ENCODE results near the gene SAT1. TPM values are rescaled to one million over a fixed set of nuclear protein-coding genes. Genes with fewer than 3 reads are reported as not detected.
"Not testable (repeated sequence)": the region's sequence is repeated elsewhere in the genome, so short reads cannot be mapped to it uniquely, and the experiment has no call there.

Gene SAT1
- total RNA-seq, 1 donor = 96.6 TPM

DNA sequence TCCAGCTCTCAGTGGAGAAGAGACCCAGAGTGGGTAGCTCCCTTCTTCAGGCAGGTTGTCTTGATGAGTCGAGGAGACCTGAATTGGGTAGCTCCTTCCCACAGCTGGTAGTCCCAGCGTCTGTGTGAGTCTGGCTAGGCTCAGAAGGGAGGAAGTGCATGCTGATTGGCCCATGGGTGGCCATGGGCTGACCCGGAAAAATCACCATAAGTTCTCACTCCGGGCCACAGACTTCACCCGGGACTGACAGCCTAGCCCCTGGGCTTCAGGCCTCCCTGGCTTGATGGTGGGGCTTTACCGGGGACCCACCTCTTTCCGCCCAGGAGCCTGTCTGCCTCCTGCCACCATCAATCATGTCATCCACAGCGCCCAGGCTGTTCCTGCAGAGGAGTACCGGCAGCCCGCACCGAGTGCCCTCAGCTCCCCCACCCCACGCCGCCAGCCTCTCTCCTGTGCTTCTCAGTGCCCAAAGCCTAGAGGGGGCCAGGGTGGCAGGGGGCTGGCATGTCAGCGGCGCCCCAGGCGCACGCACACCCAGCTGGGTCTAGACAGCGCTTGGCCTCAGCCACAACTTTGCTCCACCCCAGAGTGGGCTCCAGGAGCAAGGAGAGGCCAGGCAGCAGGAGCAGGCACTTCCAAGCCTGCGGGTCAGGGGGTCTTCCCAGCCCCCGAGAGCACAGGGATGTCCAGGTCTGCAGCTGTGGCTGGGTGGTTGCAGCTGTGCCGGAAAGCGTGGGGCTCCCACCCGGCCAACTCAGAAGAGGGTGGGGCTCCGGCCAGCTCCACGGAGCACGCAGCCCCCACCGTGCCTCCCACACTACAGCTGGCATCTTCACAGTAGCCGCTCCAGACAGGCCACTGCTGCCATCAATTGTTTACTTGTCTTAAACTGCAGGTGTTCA, 16.1 kb upstream of the SAT1 start:
- H3K79me2 ChIP-seq (ENCODE audit: insufficient read depth, low read length) = no peaks in the 10 kb centered on the region
- H4K20me1 ChIP-seq (ENCODE audit: insufficient read depth, low read length) = no peaks in the 10 kb centered on the region
- H3K9me3 ChIP-seq (ENCODE audit: low read depth, low read length) = no peaks in the 10 kb centered on the region
- H3K4me2 ChIP-seq (ENCODE audit: insufficient read depth, low read length) = no peak overlapping the region
- H3K27me3 ChIP-seq (ENCODE audit: insufficient read depth, low read length) = no peaks in the 10 kb centered on the region
- no peak for DNase-seq (ENCODE audit: insufficient read length, low spot score, missing footprints)
- no peaks in the 10 kb centered on the region for H3K36me3 ChIP-seq (ENCODE audit: insufficient read depth, low read length)
- H2AFZ ChIP-seq (ENCODE audit: low read length) = no peak overlapping the region
- TF ChIP-seq, protein P1, sequence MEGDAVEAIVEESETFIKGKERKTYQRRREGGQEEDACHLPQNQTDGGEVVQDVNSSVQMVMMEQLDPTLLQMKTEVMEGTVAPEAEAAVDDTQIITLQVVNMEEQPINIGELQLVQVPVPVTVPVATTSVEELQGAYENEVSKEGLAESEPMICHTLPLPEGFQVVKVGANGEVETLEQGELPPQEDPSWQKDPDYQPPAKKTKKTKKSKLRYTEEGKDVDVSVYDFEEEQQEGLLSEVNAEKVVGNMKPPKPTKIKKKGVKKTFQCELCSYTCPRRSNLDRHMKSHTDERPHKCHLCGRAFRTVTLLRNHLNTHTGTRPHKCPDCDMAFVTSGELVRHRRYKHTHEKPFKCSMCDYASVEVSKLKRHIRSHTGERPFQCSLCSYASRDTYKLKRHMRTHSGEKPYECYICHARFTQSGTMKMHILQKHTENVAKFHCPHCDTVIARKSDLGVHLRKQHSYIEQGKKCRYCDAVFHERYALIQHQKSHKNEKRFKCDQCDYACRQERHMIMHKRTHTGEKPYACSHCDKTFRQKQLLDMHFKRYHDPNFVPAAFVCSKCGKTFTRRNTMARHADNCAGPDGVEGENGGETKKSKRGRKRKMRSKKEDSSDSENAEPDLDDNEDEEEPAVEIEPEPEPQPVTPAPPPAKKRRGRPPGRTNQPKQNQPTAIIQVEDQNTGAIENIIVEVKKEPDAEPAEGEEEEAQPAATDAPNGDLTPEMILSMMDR (IDR thresholded peaks at IDR 0.05; ENCODE audit: extremely low read depth, low read depth, low read length) = no peak
- H3K27ac ChIP-seq (ENCODE audit: low read depth, low read length) = no peak overlapping the region
- no peaks in the 10 kb centered on the region for H3K4me1 ChIP-seq (ENCODE audit: insufficient read depth, low read length)
- H3K4me3 ChIP-seq (ENCODE audit: insufficient read depth, low read length) = no peak overlapping the region

DNA sequence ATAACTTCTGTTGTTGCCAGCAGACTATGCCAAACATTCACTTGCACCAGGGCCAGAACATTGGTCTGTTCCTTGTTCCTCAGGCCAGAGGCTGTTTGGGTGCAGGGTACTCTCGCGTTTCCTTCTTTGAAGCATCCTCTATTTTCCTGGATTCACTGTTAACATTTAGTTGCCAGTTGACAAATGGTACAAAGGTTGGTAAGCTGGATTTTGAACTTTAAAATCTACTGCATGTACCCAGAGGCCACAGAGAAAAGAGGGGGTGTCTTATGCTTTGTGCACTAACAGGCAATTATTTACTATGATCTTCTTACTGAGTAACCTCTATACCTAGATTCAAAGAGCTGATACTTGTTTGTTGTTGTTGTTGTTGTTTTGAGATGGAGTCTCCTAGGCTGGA, 12.8 kb upstream of the SAT1 start:
- DNase-seq (ENCODE audit: insufficient read length, low spot score, missing footprints) = no peak
- Histone ChIP-seq H3K4me3 (ENCODE audit: insufficient read depth, low read length) (no peak overlapping the region), H3K36me3 (ENCODE audit: insufficient read depth, low read length) (no peaks in the 10 kb centered on the region), H3K9me3 (ENCODE audit: low read depth, low read length) (no peaks in the 10 kb centered on the region), H2AFZ (ENCODE audit: low read length) (no peak overlapping the region), H3K27ac (ENCODE audit: low read depth, low read length) (no peak overlapping the region), H4K20me1 (ENCODE audit: insufficient read depth, low read length) (no peaks in the 10 kb centered on the region), H3K4me2 (ENCODE audit: insufficient read depth, low read length) (no peak overlapping the region), H3K27me3 (ENCODE audit: insufficient read depth, low read length) (no peaks in the 10 kb centered on the region), H3K79me2 (ENCODE audit: insufficient read depth, low read length) (no peaks in the 10 kb centered on the region), H3K4me1 (ENCODE audit: insufficient read depth, low read length) (no peaks in the 10 kb centered on the region)
- TF ChIP-seq, protein P1 (IDR thresholded peaks at IDR 0.05; ENCODE audit: extremely low read depth, low read depth, low read length) = no peak

DNA sequence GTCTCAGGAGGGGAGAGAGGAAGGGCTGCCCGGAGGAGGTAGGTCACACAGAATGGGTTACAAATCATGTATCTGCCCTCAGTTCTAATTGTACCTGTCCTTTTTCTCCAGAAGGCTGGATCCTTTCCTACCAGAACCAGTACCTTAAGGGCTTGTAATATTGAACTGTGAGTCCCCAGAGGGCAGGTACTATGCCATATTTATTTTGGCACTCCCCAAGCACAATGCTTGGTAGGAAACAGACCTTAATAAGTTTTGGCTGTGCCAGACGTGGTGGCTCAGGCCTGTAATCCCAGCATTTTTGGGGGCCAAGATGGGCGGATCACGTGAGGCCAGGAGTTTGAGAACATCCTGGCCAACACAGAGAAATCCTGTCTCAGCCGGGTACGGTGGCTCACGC, 11.9 kb upstream of the SAT1 start:
- DNase-seq (ENCODE audit: insufficient read length, low spot score, missing footprints); H3K36me3 ChIP-seq (ENCODE audit: insufficient read depth, low read length); H4K20me1 ChIP-seq (ENCODE audit: insufficient read depth, low read length); H3K4me2 ChIP-seq (ENCODE audit: insufficient read depth, low read length); H2AFZ ChIP-seq (ENCODE audit: low read length); H3K27me3 ChIP-seq (ENCODE audit: insufficient read depth, low read length); H3K4me3 ChIP-seq (ENCODE audit: insufficient read depth, low read length); H3K27ac ChIP-seq (ENCODE audit: low read depth, low read length); H3K9me3 ChIP-seq (ENCODE audit: low read depth, low read length); H3K4me1 ChIP-seq (ENCODE audit: insufficient read depth, low read length); H3K79me2 ChIP-seq (ENCODE audit: insufficient read depth, low read length): not testable (repeated sequence)

DNA sequence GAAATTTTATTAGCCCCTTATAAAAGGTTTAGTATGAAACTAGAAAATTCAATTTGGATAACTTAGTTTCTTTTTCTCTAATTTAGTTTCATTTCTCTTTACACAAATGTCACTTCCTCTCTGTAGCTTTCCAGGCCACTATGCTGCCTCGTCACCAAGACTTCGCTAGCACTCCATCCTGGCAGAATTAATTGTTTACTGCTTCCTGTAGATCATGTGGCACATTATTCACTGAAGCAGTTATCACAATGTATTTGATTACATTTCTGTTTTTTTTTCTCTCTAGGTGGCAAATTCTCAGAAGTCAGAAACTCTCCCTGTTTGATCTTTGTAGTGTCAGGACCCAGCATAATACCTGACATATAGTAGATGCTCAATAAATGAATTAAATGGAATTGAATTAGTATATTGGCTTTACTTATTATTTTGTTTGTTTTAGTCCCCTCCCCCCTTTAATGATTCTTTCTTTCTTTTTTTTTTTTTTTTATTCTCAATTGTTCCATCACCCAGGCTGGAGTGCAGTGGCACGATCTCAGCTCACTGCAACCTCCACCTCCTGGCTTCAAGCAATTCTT, 9.3 kb upstream of the SAT1 start:
- H3K27ac ChIP-seq (ENCODE audit: low read depth, low read length) = no peak overlapping the region

More for the DNA sequence above, 9.3 kb upstream of the SAT1 start:
- Histone ChIP-seq H4K20me1 (ENCODE audit: insufficient read depth, low read length) (no peaks in the 10 kb centered on the region), H3K4me3 (ENCODE audit: insufficient read depth, low read length) (no peak overlapping the region), H3K36me3 (ENCODE audit: insufficient read depth, low read length) (no peaks in the 10 kb centered on the region), H3K27me3 (ENCODE audit: insufficient read depth, low read length) (no peaks in the 10 kb centered on the region), H3K79me2 (ENCODE audit: insufficient read depth, low read length) (no peaks in the 10 kb centered on the region), H3K4me2 (ENCODE audit: insufficient read depth, low read length) (no peak overlapping the region), H2AFZ (ENCODE audit: low read length) (no peak overlapping the region), H3K4me1 (ENCODE audit: insufficient read depth, low read length) (no peaks in the 10 kb centered on the region), H3K9me3 (ENCODE audit: low read depth, low read length) (no peaks in the 10 kb centered on the region)
- TF ChIP-seq, protein P1 (IDR thresholded peaks at IDR 0.05; ENCODE audit: extremely low read depth, low read depth, low read length) = no peak
- DNase-seq (ENCODE audit: insufficient read length, low spot score, missing footprints) = no peak
